SK-N-SH (cell line): ENCODE data around the gene DCAKD. TPM values are rescaled to one million over a fixed set of nuclear protein-coding genes. Genes with fewer than 3 reads are reported as not detected.

Experiments
- CTCF ChIA-PET: fragments of 300-600, 350-600 bp; formaldehyde crosslinking; extraction: SDS; loops from one replicate; lab custom pipeline; 2021; lab: Yijun Ruan, JAX
- POLR2A ChIA-PET: fragments of 350-600 bp; sonication (Branson Sonifier 250); formaldehyde crosslinking; extraction: SDS; loops from one replicate; lab custom pipeline; 2020; ENCODE audit warnings: antibody characterized with exemption, inconsistent platforms; lab: Yijun Ruan, JAX
- DNase-seq: peaks from one replicate; pipeline ENCODE4 v3.0.0; 2012
- H2AFZ ChIP-seq: fragments of 200-600 bp; sonication (generic); 2 replicates; pipeline ENCODE4 v1.8.1; 2016; ENCODE audit warnings: antibody characterized with exemption, mild to moderate bottlenecking, low read depth
- H3F3A ChIP-seq: fragments of 200-600 bp; sonication (generic); replicated peaks from 2 replicates; pipeline ENCODE3; 2016; ENCODE audit warnings: antibody characterized with exemption, mild to moderate bottlenecking; ENCODE audit not compliant: insufficient read depth
- H3K27ac ChIP-seq, 2 experiments: fragments of 200-500 bp in 1 of 2; fragments of 200-600 bp in 1 of 2; sonication (Bioruptor generic) in 1 of 2; sonication (generic), shearing (Covaris generic) in 1 of 2; 2 replicates each; pipeline versions ENCODE4 v1.5.1 to v1.6.1; 2014 to 2016; ENCODE audit warnings: low read depth in 2 of 2, inconsistent platforms in 1 of 2, low read length in 1 of 2, mild to moderate bottlenecking in 1 of 2, mixed read lengths in 1 of 2
- H3K27me3 ChIP-seq: fragments of 200-600 bp; sonication (generic), shearing (Covaris generic); 2 replicates; pipeline ENCODE4 v1.6.1; 2016; ENCODE audit warnings: mixed run types; ENCODE audit not compliant: insufficient read depth
- H3K36me3 ChIP-seq, 2 experiments: fragments of 200-500 bp in 1 of 2; fragments of 200-600 bp in 1 of 2; sonication (Bioruptor generic) in 1 of 2; sonication (generic) in 1 of 2; replicated peaks in 1 of 2; 2 replicates each; pipeline versions ENCODE3 to v1.5.1; 2014 to 2016; ENCODE audit warnings: low read length in 1 of 2, mild to moderate bottlenecking in 1 of 2; ENCODE audit not compliant: insufficient read depth in 2 of 2, control insufficient read depth in 1 of 2
- H3K4me1 ChIP-seq, 2 experiments: fragments of 200-500 bp in 1 of 2; fragments of 200-600 bp in 1 of 2; sonication (Bioruptor generic) in 1 of 2; sonication (generic), shearing (Covaris generic) in 1 of 2; 2 replicates each; pipeline versions ENCODE4 v1.5.1 to v1.6.1; 2014 to 2016; ENCODE audit warnings: low read depth in 1 of 2, low read length in 1 of 2, mixed run types in 1 of 2; ENCODE audit not compliant: insufficient read depth in 2 of 2, control insufficient read depth in 1 of 2
- H3K4me2 ChIP-seq: fragments of 200-600 bp; sonication (generic), shearing (Covaris generic); 2 replicates; pipeline ENCODE4 v1.6.1; 2017; ENCODE audit warnings: mixed run types
- H3K4me3 ChIP-seq, 2 experiments: fragments of 200-500 bp in 1 of 2; fragments of 200-600 bp in 1 of 2; sonication (Bioruptor generic) in 1 of 2; sonication (generic), shearing (Covaris generic) in 1 of 2; 2 replicates each; pipeline versions ENCODE4 v1.5.1 to v1.8.1; 2014 to 2016; ENCODE audit warnings: low read depth in 2 of 2, inconsistent platforms in 1 of 2, low read length in 1 of 2, mild to moderate bottlenecking in 1 of 2, mixed read lengths in 1 of 2, moderate library complexity in 1 of 2
- H3K79me2 ChIP-seq: fragments of 200-600 bp; sonication (generic); 2 replicates; pipeline ENCODE4 v1.8.1; 2017; ENCODE audit warnings: mild to moderate bottlenecking; ENCODE audit not compliant: insufficient read depth
- H3K9ac ChIP-seq: fragments of 200-600 bp; sonication (generic); 2 replicates; pipeline ENCODE4 v1.6.1; 2017; ENCODE audit warnings: mixed run types
- H3K9me2 ChIP-seq: fragments of 200-600 bp; sonication (generic); 2 replicates; pipeline ENCODE4 v1.6.1; 2017; ENCODE audit warnings: mixed run types
- H3K9me3 ChIP-seq: fragments of 200-600 bp; sonication (generic); 2 replicates; pipeline ENCODE4 v1.6.1; 2017; ENCODE audit warnings: mixed run types, mild to moderate bottlenecking, moderate library complexity
- H4K20me1 ChIP-seq: fragments of 200-600 bp; sonication (generic); 2 replicates; pipeline ENCODE4 v1.6.1; 2017; ENCODE audit warnings: mild to moderate bottlenecking, mixed run types; ENCODE audit not compliant: insufficient read depth
- ELF1 ChIP-seq: IDR thresholded peaks from 2 replicates; pipeline ENCODE4 v1.4.0; 2012
- FOSL2 ChIP-seq: IDR thresholded peaks from 2 replicates; pipeline ENCODE4 v1.4.0; 2012; ENCODE audit warnings: low read depth, mild to moderate bottlenecking, moderate library complexity, borderline replicate concordance
- FOXJ3 ChIP-seq: sonication (generic); formaldehyde crosslinking; IDR thresholded peaks from 2 replicates; pipeline ENCODE4 v1.5.1; 2020; ENCODE audit warnings: mild to moderate bottlenecking, missing genetic modification reagents
- GABPA ChIP-seq: IDR thresholded peaks from 2 replicates; pipeline ENCODE4 v1.4.0; 2012; ENCODE audit warnings: low read depth, mild to moderate bottlenecking
- GATA2 ChIP-seq: sonication (generic); formaldehyde crosslinking; IDR thresholded peaks from 2 replicates; pipeline ENCODE4 v1.5.0; 2020; ENCODE audit warnings: mild to moderate bottlenecking, missing genetic modification reagents
- JUND ChIP-seq: IDR thresholded peaks from 2 replicates; pipeline ENCODE4 v1.4.0; 2012
- MEF2A ChIP-seq: IDR thresholded peaks from 2 replicates; pipeline ENCODE4 v1.4.0; 2012; ENCODE audit warnings: low read depth, borderline replicate concordance
- NFIC ChIP-seq: IDR thresholded peaks from 2 replicates; pipeline ENCODE4 v1.4.0; 2012; ENCODE audit warnings: borderline replicate concordance
- NRF1 ChIP-seq: IDR thresholded peaks from 2 replicates; pipeline ENCODE4 v1.6.1; 2012; ENCODE audit warnings: low read depth, mild to moderate bottlenecking, low read length
- RAD21 ChIP-seq: IDR thresholded peaks from 2 replicates; pipeline ENCODE4 v1.6.1; 2012; ENCODE audit warnings: mild to moderate bottlenecking, low read length
- RFX5 ChIP-seq: IDR thresholded peaks from 2 replicates; pipeline ENCODE4 v1.6.1; 2012; ENCODE audit warnings: mild to moderate bottlenecking, improper control_type of control experiment, low read length
- RXRA ChIP-seq: IDR thresholded peaks from 2 replicates; pipeline ENCODE4 v1.4.0; 2012; ENCODE audit warnings: low read depth, mild to moderate bottlenecking, borderline replicate concordance
- SIN3A ChIP-seq: IDR thresholded peaks from 2 replicates; pipeline ENCODE4 v1.6.1; 2012; ENCODE audit warnings: low read depth, mild to moderate bottlenecking, low read length, moderate library complexity, borderline replicate concordance
- SMC3 ChIP-seq: IDR thresholded peaks from 2 replicates; pipeline ENCODE4 v1.6.1; 2012; ENCODE audit warnings: low read depth, low read length, improper control_type of control experiment
- TAF1 ChIP-seq: IDR thresholded peaks from 2 replicates; pipeline ENCODE4 v1.6.1; 2012; ENCODE audit warnings: low read depth, mild to moderate bottlenecking, low read length, moderate library complexity, borderline replicate concordance
- YY1 ChIP-seq: IDR thresholded peaks from 2 replicates; pipeline ENCODE4 v1.4.0; 2012; ENCODE audit warnings: low read depth, mild to moderate bottlenecking
- WGBS: methylation state at CpG from one replicate; pipeline ENCODE4 v1.1.6; 2017; ENCODE audit warnings: low lambda C conversion rate; 5-methylcytosine and 5-hydroxymethylcytosine counted together
- polyA plus RNA-seq, 3 experiments: library from polyadenylated mRNA; depleted of rRNA; stranded (reverse); fragments of >200 nt; gene quantifications; 2 replicates each; pipeline ENCODE4 v1.2.3, GENCODE V29; 2012
- TF ChIP-seq, protein P1 (sequence below): IDR thresholded peaks from 2 replicates; pipeline ENCODE4 v1.4.0; 2012; ENCODE audit warnings: low read depth
- TF ChIP-seq, protein P2 (sequence below): fragments of 150-350 bp; IDR thresholded peaks from 2 replicates; pipeline ENCODE4 v1.6.1; 2017; ENCODE audit warnings: antibody characterized with exemption, low read length, low read depth, borderline replicate concordance
- TF ChIP-seq, protein P3 (sequence below): fragments of 200-600 bp; sonication (generic); IDR thresholded peaks from 2 replicates; pipeline ENCODE4 v1.6.1; 2017; ENCODE audit warnings: antibody characterized with exemption, mild to moderate bottlenecking, moderate library complexity
- TF ChIP-seq, protein P4 (sequence below): IDR thresholded peaks from 2 replicates; pipeline ENCODE4 v1.6.1; 2012; ENCODE audit warnings: mild to moderate bottlenecking, low read depth, low read length, moderate library complexity

DCAKD gene
- polyA plus RNA-seq, 1 of the 3 experiments (the other 2 are of a cell fraction): 48.8 TPM

DNA sequence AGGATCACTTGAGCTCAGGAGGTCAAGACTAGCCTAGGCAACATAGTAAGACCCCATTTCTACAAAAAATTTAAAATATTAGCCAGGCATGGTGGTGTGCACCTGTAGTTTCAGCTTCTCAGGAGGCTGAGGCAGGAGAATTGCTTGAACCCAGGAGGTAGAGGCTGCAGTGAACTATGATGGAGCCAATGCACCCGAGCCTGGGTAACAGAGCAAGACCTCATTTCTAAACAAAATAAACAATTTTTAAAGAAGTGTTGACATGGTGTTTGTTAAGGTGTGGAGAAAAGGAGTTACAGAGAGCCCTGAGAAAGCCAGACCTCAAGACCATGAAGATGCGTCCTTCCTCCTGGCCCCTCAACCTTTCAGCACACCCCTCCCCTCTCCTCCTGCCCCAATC, 45.7 kb downstream of the DCAKD start:
- no peaks in the 10 kb centered on the region for H3K9me3 ChIP-seq
- CTCF ChIA-PET: interaction anchor here (0.7 to 1.7 kb wide), 4 partner anchors 8 to 304 kb away, joined by 3 to 5 read pairs (median 4); no protein-coding TSS in a partner anchor
- H2AFZ ChIP-seq: no peak overlapping the region
- H3F3A ChIP-seq: no peaks in the 10 kb centered on the region
- no peak overlapping the region for H3K4me2 ChIP-seq
- POLR2A ChIA-PET: no interaction called here
- no peaks in the 10 kb centered on the region for H4K20me1 ChIP-seq
- no peaks in the 10 kb centered on the region for H3K27me3 ChIP-seq
- no peak overlapping the region for H3K4me3 ChIP-seq
- no peak overlapping the region for H3K9ac ChIP-seq
- peaks cover 0 to 10% of the 10 kb centered on the region in 2 experiments; a peak in 1 of 4 replicates for H3K4me1 ChIP-seq
- TF ChIP-seq NFIC (no peak), RXRA (no peak), FOSL2 (no peak), MEF2A (no peak), ELF1 (no peak), SIN3A (no peak), RAD21 (no peak), GATA2 (no peak), TAF1 (no peak), GABPA (no peak), NRF1 (no peak)
- TF ChIP-seq, protein P1, sequence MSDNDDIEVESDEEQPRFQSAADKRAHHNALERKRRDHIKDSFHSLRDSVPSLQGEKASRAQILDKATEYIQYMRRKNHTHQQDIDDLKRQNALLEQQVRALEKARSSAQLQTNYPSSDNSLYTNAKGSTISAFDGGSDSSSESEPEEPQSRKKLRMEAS: no peak
- TF ChIP-seq, protein P2, sequence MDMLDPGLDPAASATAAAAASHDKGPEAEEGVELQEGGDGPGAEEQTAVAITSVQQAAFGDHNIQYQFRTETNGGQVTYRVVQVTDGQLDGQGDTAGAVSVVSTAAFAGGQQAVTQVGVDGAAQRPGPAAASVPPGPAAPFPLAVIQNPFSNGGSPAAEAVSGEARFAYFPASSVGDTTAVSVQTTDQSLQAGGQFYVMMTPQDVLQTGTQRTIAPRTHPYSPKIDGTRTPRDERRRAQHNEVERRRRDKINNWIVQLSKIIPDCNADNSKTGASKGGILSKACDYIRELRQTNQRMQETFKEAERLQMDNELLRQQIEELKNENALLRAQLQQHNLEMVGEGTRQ: no peak
- DNase-seq: no peak
- H3K9me2 ChIP-seq: no peaks in the 10 kb centered on the region
- H3K36me3 ChIP-seq: no peaks in the 10 kb centered on the region
- H3K27ac ChIP-seq: no peak overlapping the region
- no peaks in the 10 kb centered on the region for H3K79me2 ChIP-seq
- WGBS: 66% methylated on average over 2 of the region's 2 CpGs

DNA sequence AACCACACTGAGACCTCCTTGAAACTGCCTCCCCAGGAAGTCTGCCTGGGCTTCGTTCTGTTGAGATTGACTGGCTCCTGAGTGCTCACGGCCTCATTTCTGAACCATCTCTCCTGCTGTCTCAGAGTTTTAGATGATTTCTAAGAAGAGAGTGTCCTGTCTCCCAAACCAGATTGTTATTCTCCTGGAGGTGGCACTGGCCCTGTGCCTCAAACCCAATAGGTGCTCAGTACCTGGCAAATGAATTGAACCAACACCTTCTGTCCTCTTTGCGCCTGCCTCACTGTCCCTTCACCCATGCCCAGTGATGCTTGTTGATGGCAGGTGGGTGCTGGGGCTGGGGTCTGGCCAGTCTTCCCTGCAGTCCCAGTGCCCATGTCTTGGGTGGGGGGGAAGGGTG, 47.0 kb downstream of the DCAKD start:
- Histone ChIP-seq H3K4me3 (no peak overlapping the region), H3K4me1 (peaks cover 0 to 5% of the 10 kb centered on the region in 2 experiments; a peak in 1 of 4 replicates), H3K9me2 (no peaks in the 10 kb centered on the region), H3K4me2 (no peak overlapping the region), H3K79me2 (no peaks in the 10 kb centered on the region), H2AFZ (no peak overlapping the region), H4K20me1 (no peaks in the 10 kb centered on the region), H3K27me3 (no peaks in the 10 kb centered on the region), H3K36me3 (no peaks in the 10 kb centered on the region), H3K9ac (no peak overlapping the region), H3F3A (no peaks in the 10 kb centered on the region), H3K9me3 (no peaks in the 10 kb centered on the region), H3K27ac (no peak overlapping the region)
- ChIA-PET POLR2A (no interaction called here), CTCF (interaction anchor here (1.3 to 1.6 kb wide), 3 partner anchors 12 to 86 kb away, joined by 3 read pairs; no protein-coding TSS in a partner anchor)
- DNase-seq: no peak
- 72% methylated on average over 3 of the region's 3 CpGs for WGBS
- TF ChIP-seq RFX5 (no peak), YY1 (no peak), SMC3 (no peak), FOSL2 (no peak), JUND (no peak), NFIC (no peak), SIN3A (no peak), GABPA (no peak), FOXJ3 (CRISPR knock-in tag) (no peak), MEF2A (no peak)
- TF ChIP-seq, protein P2: no peak
- TF ChIP-seq, protein P3, sequence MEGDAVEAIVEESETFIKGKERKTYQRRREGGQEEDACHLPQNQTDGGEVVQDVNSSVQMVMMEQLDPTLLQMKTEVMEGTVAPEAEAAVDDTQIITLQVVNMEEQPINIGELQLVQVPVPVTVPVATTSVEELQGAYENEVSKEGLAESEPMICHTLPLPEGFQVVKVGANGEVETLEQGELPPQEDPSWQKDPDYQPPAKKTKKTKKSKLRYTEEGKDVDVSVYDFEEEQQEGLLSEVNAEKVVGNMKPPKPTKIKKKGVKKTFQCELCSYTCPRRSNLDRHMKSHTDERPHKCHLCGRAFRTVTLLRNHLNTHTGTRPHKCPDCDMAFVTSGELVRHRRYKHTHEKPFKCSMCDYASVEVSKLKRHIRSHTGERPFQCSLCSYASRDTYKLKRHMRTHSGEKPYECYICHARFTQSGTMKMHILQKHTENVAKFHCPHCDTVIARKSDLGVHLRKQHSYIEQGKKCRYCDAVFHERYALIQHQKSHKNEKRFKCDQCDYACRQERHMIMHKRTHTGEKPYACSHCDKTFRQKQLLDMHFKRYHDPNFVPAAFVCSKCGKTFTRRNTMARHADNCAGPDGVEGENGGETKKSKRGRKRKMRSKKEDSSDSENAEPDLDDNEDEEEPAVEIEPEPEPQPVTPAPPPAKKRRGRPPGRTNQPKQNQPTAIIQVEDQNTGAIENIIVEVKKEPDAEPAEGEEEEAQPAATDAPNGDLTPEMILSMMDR: no peak
- TF ChIP-seq, protein P4, sequence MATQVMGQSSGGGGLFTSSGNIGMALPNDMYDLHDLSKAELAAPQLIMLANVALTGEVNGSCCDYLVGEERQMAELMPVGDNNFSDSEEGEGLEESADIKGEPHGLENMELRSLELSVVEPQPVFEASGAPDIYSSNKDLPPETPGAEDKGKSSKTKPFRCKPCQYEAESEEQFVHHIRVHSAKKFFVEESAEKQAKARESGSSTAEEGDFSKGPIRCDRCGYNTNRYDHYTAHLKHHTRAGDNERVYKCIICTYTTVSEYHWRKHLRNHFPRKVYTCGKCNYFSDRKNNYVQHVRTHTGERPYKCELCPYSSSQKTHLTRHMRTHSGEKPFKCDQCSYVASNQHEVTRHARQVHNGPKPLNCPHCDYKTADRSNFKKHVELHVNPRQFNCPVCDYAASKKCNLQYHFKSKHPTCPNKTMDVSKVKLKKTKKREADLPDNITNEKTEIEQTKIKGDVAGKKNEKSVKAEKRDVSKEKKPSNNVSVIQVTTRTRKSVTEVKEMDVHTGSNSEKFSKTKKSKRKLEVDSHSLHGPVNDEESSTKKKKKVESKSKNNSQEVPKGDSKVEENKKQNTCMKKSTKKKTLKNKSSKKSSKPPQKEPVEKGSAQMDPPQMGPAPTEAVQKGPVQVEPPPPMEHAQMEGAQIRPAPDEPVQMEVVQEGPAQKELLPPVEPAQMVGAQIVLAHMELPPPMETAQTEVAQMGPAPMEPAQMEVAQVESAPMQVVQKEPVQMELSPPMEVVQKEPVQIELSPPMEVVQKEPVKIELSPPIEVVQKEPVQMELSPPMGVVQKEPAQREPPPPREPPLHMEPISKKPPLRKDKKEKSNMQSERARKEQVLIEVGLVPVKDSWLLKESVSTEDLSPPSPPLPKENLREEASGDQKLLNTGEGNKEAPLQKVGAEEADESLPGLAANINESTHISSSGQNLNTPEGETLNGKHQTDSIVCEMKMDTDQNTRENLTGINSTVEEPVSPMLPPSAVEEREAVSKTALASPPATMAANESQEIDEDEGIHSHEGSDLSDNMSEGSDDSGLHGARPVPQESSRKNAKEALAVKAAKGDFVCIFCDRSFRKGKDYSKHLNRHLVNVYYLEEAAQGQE: no peak
